ENCODE data around the gene WDR90.
A peak's percentile ranks its signal among the peaks of the same experiment; 100 is the strongest.

Gene WDR90

DNA sequence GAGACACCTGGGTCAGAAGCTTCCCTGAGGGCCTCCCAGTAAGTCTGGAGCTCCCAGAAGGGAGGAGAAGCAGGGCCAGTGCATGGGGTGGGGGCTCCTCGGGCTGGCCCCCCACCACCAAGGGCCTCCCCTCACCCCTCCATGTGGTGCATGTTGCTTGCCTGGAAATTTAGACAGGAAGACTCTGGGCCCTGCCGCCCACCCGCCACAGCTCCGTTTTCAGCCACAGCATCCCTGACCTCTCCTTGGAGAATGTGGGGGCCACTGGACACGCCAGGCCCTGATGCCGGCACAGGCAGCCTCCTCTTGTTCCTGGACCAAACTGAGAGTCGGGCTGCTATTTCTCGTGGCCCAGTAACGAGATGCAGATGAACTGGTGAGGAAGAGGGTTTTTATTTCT is 10.3 kb upstream of the WDR90 start:
- no peak for DNase-seq (ENCODE audit: low read depth in 2 of 2)

DNA sequence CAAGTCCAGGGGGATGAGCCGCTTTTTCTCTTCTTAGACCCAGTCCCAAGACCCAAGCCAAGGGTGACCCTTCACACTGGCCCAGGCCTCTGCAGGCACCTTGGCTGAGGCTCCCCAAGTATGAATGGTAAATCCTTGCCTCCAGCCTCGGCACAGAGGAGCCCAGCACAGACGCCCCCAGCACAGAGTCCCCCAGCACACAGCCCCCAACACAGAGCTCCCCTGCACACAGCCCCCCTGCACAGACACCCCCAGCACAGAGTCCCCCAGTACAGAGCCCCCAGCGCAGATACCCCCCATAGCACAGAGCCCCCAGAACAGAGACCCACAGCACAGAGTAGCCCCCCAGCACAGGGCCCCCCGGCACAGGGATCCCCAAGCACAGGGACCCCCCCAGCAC is 8.6 kb upstream of the WDR90 start:
- DNase-seq (ENCODE audit: low read depth in 2 of 2) = no peak

DNA sequence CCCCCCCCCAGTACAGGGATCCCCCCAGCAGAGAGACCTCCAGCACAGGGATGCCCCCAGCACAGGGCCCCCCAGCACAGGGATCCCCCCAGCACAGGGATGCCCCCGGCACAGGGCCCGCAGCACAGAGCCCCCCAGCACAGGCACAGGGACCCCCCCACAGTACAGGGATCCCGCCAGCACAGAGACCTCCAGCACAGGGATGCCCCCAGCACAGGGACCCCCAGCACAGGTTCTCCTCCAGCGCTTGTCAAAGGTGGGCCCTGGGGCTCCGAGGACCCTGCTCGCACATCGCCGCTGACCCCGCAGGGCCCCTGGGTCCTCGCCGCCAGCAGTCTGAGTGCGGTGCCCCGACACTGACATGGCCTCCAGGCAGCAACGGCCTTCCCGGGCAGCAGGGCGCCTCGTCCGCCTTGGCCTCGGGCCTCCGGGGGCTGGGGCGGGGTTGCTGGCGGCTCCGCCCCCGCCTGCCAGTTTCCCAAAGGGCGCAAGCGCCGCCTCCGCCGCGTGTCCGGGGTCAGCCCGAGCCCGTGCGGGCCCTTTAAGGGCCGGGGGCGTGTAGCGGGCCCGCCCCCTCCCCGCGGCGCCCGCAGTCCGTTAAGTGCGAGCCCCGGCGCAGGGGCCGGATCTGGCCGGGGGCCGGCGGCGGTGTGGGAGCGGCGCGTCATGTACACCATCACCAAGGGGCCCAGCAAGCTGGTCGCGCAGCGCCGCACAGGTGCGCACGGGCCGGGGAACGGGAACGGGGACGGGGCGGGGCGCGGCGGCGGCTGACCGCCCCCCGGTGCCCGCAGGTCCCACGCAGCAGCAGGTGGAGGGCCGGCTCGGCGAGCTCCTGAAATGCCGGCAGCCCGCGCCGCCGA is 7.6 kb upstream of the WDR90 start, which contains the start of gene MCRIP2:
Gene MCRIP2 (plus strand): TSS at position 503 of the 863 bp plus-strand sequence. CDS start 164 bp downstream, at position 667.
- peak; percentile 54 to 71 for DNase-seq (ENCODE audit: low read depth in 2 of 2)

DNA sequence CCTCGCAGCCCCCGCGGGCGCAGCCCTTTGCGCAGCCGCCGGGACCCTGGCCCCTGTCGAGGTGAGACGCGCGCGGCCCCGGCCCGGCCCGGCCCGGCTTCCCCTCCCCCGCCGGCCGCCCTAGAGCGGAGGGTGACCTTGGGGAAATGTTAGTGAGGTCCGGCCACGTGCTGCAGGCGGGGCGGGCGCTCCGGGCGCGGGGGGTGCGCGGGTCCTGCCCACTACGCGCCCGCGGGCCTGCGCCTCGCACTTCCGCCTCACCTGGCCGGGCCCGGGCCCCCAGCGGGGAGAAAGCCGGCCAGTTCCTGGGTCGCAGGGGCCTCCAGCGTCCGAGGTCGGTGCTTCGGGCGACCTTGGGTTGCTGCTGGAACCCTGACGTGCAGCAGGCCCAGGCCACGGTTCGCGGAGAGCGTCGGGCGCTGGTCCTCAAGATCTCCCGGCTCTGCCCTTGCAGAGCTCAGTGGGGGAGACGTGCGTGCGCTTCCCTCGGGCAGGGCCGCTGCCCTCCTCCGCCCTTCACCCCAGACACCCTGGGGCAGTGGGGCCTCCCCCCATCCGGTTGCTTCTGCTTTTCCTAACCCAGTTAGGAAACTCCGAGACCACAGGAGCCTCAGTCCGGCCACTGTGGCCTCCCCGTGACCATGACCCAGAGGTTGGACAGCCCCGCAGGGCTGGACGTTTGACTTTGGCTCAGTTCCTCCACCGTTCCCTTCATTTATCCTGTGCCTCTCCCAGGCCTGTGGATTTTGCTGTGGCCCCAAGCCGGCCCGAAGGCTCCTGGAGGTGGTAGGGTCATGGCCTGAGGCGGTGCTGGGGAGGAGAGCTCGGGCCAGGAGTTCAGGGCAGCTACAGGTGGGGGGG is 6.7 kb upstream of the WDR90 start:
- DNase-seq (ENCODE audit: low read depth in 2 of 2) = peak in 1 of 2 donors; percentile 34

DNA sequence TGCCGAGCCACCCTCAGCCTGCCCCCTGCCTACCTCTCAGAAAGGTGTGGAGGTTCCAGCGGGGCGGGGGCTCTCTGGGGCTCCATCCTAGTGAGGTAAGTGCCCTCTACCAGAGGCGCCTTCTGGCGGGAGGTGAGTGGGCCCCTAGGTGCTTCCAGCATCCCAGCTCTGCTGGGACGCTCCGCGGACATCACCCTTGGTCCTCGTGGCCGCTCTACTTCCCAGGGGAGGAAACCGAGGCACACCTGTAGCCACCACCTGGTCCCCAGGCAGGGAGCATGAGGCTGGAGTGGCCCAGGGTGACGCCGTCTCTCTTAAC is 6.2 kb upstream of the WDR90 start:
- no peak for DNase-seq (ENCODE audit: low read depth in 2 of 2)

DNA sequence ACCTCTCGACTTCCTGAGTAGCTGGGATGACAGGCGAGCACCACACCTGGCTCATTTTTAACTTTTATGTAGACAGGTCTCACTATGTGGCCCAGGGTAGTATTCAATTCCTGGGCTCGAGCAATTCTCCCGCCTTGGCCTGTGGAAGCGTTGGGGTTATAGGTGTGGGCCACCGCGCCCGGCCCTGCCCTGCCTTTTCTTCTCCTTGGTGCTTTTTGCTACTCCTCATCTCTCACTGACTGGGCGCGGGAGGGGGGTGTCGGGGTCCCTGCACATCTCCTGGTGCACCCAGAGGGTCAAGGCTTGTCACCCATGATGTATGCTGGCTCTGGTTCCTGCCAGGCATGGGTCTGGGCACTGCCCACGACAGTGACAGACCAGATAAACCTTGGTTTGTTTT is 4.6 kb upstream of the WDR90 start:
- DNase-seq (ENCODE audit: low read depth in 2 of 2) = no peak

DNA sequence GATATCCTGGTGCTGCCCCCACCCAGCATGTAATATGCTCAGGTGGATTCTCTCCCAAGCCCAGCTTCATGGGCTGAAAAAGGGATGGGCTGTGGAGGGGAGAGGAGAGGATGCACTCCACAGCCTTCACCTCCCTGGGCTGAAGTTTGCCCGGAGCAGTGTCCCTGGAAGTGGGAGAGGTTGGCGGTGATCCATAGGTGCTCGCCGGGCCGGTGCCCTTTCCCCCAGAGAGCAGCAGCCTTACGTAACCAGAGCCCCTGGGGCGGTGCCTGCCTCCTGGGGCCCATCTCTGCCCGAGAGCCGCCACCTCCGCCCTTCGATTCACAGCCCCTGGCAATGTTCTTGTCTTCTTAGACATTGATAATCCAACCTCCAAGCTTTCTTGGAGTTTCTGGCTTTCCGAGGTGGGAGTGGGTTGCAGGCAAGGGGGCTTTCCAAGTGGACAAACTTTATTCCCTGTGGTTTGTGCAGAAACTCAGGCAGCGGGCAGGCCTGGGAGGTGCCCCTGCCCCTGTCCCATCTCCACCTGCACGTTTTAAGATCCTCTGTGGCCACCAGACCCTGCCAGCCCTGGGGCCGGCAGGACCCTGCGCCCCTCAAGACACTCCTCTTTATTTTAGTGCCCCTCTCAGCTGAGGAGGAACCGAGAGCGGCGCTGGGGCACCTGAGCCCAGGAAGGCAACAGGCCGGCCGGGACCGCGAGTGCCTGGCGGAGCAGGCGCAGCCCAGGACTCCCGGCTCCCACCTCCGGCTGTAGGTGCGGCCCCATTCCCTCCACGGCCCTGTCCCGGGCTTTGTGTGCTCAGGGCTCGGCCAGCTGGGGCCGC is 3.1 kb upstream of the WDR90 start:
- no peak for DNase-seq (ENCODE audit: low read depth in 2 of 2)

DNA sequence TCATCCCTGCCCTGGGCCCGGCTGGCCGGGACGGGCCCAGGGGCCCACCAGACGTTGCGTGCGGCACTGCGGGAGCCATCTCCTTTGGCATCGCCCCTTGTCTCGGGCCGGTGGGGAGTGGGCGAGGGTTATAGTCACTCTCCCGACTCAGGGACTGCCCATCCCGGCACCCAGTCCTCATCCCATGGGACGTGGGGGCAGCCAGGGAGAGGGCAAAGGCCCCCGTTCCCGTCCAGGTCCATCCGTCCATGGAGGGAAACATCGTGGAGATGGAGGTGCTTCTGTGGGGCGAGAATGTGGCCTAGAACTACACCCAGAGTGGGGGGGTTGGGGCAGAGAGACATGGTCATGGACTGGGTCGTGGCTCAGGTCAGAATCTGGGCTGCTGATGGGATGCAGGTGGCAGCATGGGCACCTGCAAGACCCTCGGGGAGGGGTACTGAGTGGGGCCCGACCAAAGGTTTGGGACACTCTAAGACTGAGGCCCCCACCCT is 2.4 kb upstream of the WDR90 start:
- DNase-seq (ENCODE audit: low read depth in 2 of 2) = no peak

DNA sequence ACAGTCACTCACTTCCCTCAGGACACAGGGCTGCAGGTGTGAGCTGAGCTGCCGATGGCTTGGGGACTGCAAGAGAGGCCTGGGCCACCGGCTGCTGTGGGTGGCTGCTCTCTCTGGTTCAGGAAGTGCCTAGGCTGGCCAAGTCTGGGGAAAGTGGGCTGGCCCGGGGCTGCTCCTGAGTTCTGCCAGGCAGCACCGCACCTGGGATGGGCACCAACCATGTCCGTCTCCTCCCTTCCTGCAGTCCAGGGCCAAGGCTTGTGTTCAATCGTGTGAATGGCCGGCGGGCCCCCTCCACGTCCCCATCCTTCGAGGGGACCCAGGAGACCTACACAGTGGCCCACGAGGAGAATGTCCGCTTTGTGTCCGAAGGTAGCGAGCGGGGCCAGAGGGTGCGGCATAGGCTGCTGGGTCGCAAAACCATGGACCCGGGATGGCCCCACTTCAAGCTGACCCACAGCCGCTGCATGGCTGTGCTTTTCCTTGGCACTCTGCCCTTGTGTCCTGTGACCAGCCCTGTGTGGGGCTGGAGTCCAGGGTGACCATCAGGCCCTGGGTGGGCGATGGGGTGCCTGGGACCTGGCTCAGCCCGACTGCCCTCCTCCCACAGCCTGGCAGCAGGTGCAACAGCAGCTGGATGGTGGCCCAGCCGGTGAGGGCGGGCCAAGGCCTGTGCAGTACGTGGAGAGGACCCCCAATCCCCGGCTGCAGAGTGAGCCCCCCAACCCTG is 1.8 kb upstream of the WDR90 start:
- DNase-seq (ENCODE audit: low read depth in 2 of 2) = no peak

DNA sequence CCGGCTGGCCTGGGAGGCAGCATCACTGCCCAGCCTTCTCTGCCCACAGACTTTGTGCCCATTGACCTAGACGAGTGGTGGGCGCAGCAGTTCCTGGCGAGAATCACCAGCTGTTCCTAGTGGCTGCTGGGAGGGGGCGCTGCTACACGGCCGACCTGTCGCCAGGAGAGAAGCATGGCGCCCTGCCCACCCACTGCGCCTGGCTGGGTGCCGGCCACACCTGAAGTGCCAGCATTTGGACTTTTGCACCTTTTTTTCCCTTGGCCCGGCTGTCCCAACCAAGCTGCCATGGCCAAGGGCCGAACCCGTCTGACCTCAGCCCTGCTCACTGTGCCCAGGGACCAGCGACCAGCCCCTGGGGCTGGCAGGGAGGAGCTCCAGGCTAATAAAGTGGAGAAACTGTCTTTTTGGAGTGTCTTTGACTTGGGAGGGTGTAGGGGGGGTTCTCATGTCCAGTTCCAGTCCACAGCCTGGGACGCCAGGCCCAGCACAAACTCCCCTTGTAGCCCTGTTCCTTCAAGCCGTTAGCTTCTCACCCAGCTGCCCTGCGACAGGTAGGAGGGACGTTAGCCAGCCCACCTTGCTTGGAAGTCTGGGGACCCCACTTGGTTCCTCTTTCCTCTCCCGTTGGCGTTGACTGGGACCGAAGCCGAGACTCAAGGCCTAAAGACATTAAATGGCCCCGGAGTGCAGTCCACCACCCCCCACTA is 939 bp upstream of the WDR90 start:
- DNase-seq (ENCODE audit: low read depth in 2 of 2) = peak in 1 of 2 donors; percentile 44

DNA sequence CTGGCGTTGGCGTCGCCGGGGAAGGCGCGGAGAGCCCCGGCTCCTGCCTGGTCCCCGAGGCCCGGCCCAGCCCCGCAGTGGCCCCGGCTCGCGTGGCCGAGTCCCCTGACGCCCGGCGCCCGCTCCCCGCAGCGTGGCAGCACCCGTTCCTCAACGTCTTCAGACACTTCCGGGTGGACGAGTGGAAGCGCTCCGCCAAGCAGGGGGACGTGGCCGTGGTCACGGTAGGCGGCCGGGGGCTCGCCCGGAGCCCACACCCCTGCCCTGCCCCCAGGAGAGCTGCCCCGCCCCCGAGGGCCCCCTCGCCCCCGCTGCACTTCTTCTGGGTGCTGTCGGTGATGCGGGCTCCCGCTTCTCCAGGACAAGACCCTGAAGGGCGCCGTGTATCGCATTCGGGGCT is 466 bp downstream of the WDR90 start:
- no peak for DNase-seq (ENCODE audit: low read depth in 2 of 2)

DNA sequence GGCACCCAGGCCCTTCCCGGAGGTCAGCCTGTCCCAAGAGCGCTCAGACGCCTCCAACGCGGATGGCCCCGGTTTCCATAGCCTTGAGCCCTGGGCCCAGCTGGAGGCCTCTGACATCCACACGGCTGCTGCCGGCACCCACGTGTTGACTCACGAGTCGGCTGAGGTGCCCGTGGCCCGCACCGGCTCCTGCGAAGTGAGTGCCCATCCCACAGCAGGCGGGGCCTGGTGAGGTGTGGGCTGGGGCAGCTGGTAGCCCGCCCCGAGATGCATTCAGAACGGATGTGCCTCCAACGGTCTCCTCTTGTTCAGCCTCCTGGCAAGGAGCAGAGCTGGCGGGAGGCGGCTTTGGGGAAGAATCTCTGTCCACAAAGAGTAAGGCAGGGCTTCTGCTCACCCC is 2.7 kb downstream of the WDR90 start:
- no peak for DNase-seq (ENCODE audit: low read depth in 2 of 2)

DNA sequence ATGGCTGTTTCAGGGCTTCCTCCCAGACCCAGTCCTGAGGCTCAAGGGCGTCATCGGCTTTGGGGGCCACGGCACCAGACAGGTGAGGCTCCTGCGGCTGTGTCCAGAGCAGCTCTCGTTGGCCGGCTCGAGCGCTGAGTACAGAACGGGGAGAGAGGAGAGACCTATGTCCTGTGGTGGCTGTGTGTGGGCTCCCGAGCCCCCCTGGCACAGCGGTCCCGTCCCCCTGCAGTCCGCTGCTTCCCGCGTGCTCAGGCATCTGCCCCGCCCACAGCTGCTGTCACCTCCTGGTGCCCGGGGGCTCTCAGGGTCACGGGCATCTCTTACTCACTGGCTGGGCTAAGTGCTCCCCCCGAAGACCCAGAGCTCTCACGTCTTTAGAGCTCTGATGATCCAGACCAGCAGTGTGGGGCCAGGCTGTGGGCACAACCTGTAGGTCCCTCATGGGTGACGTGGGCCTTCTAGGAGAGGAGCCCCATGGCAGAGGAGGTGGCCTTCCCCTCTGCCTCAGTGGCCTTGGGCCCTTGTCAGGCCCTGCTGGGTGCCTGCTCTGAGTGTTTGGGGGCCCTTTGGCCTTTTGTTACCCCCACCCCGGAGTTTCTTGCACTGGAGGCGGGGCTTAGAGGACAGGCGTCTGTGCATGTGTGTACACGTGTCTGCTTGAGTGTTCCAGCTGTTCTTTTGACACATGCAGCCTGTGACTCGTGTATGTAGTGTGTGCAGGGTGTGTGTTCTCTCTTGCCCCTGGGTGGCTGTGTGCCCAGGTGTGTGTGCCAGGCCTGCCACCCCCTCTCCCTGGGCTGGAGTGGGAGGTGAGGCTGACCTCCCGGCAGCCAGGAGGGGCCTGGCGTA is 3.5 kb downstream of the WDR90 start:
- DNase-seq (ENCODE audit: low read depth in 2 of 2) = no peak

DNA sequence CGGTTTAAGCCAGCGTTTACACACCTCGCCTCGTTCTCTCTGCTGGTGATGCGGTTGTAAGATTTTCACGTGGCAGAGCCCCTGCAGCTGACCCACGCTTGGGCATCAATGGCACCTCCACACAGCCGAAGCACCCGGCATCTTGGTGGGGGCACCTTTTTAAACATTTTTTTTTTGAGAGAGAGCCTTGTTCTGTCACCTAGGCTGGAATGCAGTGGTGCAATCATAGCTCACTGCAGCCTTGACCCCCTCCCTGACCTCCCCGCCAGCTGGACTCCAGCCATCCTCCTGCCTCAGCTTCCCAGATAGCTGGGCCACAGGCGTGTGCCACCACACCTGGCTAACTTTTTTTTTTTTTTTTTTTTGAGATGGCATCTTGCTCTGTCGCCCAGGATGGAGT is 4.9 kb downstream of the WDR90 start:
- DNase-seq (ENCODE audit: low read depth in 2 of 2) = no peak

DNA sequence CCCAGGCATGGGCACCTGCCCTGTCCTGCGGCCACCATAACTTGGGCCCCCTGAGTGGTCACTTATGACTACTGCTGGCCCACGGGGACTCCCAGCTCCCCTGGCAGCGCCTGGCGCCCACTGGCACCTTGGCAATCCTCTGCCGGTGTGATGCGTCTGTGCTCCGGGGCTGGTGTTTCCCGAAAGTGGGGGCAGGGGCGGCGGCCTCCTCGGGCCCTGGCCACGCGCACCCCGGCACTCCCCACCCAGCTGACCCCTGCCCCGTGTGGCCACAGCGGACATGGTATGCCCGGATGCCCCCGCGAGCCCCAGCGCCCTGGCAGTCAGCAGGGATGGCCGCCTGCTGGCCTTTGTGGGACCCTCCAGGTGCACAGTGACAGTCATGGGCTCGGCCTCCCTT is 8.3 kb downstream of the WDR90 start:
- no peak for DNase-seq (ENCODE audit: low read depth in 2 of 2)

DNA sequence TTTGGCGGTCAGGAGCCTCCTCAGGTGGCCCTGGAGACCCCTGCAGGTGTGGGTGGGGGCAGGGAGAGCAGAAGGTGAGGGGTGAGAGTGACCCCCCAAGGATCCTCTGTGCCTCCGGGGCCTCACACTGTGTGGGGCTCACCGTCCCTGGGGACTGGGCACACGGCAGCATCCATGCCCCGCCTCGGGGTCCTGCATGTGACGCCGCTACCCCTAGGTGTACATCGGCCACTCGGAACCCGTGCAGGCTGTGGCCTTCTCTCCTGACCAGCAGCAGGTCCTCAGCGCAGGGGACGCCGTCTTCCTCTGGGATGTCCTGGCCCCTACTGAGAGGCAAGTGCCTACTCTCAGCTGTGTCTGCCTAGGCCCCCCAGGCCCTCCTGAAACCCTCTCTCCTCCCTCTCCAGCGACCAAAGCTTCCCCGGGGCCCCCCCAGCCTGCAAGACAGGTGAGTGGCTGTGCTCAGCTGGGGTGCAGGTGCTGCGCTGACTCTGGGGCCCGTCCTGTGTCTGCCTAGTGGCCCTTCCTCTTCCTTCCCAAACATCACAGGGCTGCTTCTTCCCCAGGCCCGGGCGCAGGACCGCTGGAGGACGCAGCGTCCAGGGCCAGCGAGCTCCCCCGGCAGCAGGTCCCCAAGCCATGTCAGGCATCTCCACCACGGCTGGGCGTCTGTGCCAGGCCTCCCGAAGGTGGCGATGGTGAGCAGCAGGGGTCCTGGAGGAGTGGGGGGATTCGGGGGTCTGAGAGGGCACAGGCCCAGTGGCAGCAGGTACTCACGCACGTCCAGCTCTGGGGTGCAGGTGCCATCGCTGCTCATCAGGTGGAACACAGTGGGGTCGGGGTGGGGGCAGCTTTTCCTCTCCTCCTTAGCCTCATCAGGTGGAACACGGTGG is 9.8 kb downstream of the WDR90 start:
- DNase-seq (ENCODE audit: low read depth in 2 of 2) = no peak

DNA sequence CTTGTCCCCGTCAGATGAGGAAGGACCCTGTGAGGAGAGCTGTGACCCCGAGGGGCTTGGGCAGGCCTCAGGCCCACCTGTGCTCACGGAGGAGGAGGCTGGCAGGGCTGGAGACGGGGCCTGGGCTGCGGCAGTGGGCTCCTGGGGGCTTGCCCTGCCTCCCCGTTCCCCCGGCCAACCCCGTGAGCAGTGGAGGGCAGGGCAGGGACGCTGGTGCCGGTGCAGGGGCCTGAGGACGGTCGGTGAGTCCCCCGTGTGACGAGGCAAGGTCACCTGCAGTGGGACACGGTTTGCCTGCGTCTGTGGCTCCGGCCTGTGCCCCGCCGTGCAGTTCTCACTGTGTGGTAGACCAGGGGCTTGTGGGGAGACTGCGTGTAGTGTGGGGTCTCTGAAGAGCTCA is 10.5 kb downstream of the WDR90 start:
- no peak for DNase-seq (ENCODE audit: low read depth in 2 of 2)

DNA sequence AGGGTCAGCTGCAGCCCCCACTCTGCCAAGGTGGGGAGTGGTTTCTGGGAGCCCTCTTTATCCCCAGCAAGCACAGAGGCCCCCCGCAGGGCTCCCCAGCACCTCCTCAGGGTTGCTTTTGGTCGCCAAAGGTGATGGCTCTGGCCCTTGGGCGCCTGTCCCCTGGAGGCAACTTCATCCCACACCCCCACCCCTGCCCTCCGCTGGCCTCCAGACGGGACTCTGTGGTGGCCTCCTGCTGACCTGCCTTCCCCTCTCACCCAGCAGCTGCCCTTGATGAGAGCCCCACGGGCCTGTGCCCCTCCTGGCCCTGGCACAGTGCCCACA is 10.9 kb downstream of the WDR90 start:
- DNase-seq (ENCODE audit: low read depth in 2 of 2) = no peak

Measured in activated CD4-positive, alpha-beta T cell treated with anti-CD3 and anti-CD28 coated beads for 24 hours (primary cell).